SU-DHL-6 (cell line): ENCODE data around the gene SEPTIN12.

Source experiments
- CTCF ChIP-seq: fragments of 200-600 bp; sonication (generic); IDR thresholded peaks from one replicate; pipeline ENCODE4 v1.5.1; 2017; ENCODE audit warnings: antibody characterized with exemption, mild to moderate bottlenecking, low read length, moderate library complexity; ENCODE audit not compliant: insufficient read depth, poor library complexity, severe bottlenecking
- EZH2phosphoT487 ChIP-seq: fragments of 200-600 bp; sonication (generic), shearing (Covaris generic); conservative IDR thresholded peaks from 2 replicates; pipeline ENCODE4 v1.6.1; 2018; ENCODE audit warnings: mild to moderate bottlenecking, antibody characterized with exemption, low read length, moderate library complexity, mixed read lengths

DNA sequence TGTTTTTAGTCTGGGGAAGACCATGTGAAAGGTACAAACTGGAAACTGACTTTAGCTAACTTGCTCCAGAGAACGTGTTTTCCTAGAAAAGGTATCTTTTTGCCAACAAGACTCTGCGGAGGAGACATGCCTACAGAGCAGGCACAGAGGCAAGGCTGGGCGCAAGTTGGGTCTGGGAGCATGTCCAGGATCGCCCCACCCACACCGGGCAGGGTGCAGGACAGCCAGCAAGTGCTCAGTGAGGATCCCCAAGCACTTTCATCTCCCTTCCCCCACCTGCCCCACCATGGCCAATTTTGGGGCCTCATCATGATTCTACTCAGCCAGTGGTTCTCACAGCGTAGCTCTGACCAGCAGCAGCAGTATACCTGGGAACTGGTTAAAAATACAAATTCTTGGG is 32.5 kb upstream of the SEPTIN12 start:
- TF ChIP-seq CTCF (no peak), EZH2phosphoT487 (no peak)
